Activated CD4-positive, alpha-beta T cell treated with anti-CD3 and anti-CD28 coated beads, Interleukin-2, amount 10 ng/mL, durations not matched to agents 24 days and 14 days (primary cell): Measurements from ENCODE around the gene RNF213. TPM values are rescaled to one million over a fixed set of nuclear protein-coding genes. Genes with fewer than 3 reads are reported as not detected.
"Not testable (repeated sequence)": the region's sequence is repeated elsewhere in the genome, so short reads cannot be mapped to it uniquely, and the experiment has no call there.

Experiments
- DNase-seq: peaks from one replicate; pipeline ENCODE4 v3.0.0; 2022
- H3K27ac Mint-ChIP-seq: one replicate; pipeline ENCODE4 v1.8.0; 2022; ENCODE audit warnings: mild to moderate bottlenecking, mixed read lengths
- H3K27me3 Mint-ChIP-seq: one replicate; pipeline ENCODE4 v1.8.0; 2022; ENCODE audit warnings: mixed read lengths
- H3K36me3 Mint-ChIP-seq: one replicate; pipeline ENCODE4 v1.8.0; 2022; ENCODE audit warnings: low read depth, mild to moderate bottlenecking, mixed read lengths
- H3K4me1 Mint-ChIP-seq: one replicate; pipeline ENCODE4 v1.8.0; 2021; ENCODE audit warnings: mixed read lengths
- H3K4me3 Mint-ChIP-seq: one replicate; pipeline ENCODE4 v1.8.0; 2022; ENCODE audit warnings: mild to moderate bottlenecking, moderate library complexity, mixed read lengths
- H3K9me3 Mint-ChIP-seq: one replicate; pipeline ENCODE4 v1.8.0; 2021; ENCODE audit warnings: mixed read lengths
- intact Hi-C: fragments of 100-400 bp; cut with micrococcal nuclease; formaldehyde crosslinking; loops from one replicate; pipeline ENCODE4 v1.15.1; 2023
- total RNA-seq: library from RNA; stranded (reverse); gene quantifications from 2 replicates; pipeline ENCODE4 v1.2.3, GENCODE V29; 2022

RNF213 gene
- total RNA-seq, 1 donor from 2014 or later, result 264 TPM

- Mint-ChIP-seq H3K4me1 (no peaks in the 10 kb centered on the region), H3K27ac (no peak overlapping the region), H3K9me3 (no peaks in the 10 kb centered on the region), H3K27me3 (no peaks in the 10 kb centered on the region), H3K36me3 (peaks cover 82% of the 10 kb centered on the region), H3K4me3 (no peak overlapping the region)
- no peak for DNase-seq
- intact Hi-C loops, result no loop called here
Measured at GRCh38 chr17:80387071-80387470, 126.4 kb downstream of the RNF213 start.

GRCh38 chr17:80388175-80388574, 127.5 kb downstream of the RNF213 start:
- H3K27ac Mint-ChIP-seq, result peak overlapping the region; percentile 37
- peaks cover 81% of the 10 kb centered on the region for H3K36me3 Mint-ChIP-seq
- DNase-seq, result no peak

DNA sequence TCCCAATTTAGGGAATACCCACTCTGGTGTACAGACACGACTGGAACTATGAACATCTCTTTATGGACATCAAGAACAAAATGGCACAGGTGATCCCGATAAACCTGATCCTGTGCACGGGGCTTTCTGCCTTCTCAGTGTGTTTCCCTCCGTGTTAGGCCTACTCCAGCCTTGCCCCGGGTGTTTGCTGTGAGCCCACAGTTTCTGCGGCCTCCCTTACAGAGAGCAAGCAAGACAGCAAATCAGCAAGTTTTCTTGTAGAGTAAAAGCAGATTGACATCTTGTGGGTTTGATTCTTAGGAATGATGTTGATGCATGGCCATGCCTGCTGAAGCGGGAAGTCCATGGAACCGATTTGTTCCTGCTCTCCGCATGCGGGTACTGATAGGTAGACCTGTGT, 127.9 kb downstream of the RNF213 start:
- Mint-ChIP-seq H3K36me3 (peaks cover 81% of the 10 kb centered on the region), H3K27me3 (no peaks in the 10 kb centered on the region), H3K9me3 (no peaks in the 10 kb centered on the region), H3K4me1 (no peaks in the 10 kb centered on the region), H3K27ac (no peak overlapping the region), H3K4me3 (no peak overlapping the region)
- intact Hi-C loops, result no loop called here
- DNase-seq, result no peak

More at GRCh38 chr17:80388175-80388574, 127.5 kb downstream of the RNF213 start:
- no peaks in the 10 kb centered on the region for H3K9me3 Mint-ChIP-seq
- H3K4me1 Mint-ChIP-seq, result no peaks in the 10 kb centered on the region
- H3K27me3 Mint-ChIP-seq, result no peaks in the 10 kb centered on the region
- intact Hi-C loops, result no loop called here
- no peak overlapping the region for H3K4me3 Mint-ChIP-seq

DNA sequence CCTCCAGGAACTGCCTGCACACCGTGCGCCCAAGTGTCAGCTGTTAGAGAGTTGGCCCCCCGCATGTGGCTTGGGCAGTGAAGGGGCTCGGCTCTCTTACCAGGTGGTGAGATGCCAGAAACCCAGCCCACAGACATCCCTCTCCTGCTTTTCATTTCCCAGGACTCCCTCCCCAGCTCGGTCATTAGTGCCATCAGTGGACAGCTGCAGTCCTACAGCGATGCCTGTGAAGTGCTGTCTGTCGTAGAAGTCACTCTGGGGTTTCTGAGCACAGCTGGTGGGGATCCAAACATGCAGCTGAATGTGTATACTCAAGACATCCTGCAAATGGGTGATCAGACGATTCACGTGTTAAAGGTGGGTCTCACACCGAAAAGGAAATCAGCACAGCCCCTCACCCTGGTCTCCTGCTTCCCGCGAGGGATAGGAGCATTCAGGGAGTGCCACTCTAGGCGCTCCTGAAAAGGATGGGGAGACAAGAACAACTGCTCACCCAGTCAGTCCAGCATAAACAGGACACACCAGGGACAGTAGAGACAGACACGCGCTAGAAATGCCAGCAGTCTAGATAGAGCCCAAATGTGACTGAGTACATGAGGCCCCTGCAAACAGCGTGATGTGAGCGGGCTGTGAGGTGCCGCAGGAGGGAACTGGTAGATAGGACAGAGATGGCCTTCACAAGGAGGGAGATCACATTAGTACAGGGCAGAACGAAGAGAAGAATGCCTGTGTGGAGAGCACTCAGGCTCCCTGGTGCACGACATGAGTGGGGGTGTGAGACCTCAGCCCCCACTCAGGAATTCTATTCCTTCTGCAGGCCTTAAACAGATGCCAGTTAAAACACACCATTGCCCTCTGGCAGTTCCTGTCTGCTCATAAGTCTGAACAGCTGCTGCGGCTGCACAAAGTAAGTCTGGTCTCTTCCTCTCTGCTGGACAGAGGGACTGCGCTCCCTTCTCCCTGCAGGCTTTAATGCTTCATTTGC, 128.7 kb downstream of the RNF213 start:
- Mint-ChIP-seq H3K36me3 (peaks cover 81% of the 10 kb centered on the region), H3K27ac (peak overlapping the region; percentile 60)
- intact Hi-C loops, result no loop called here

GRCh38 chr17:80393241-80393890, 132.7 kb downstream of the RNF213 start:
- Mint-ChIP-seq H3K9me3 (no peaks in the 10 kb centered on the region), H3K27me3 (no peaks in the 10 kb centered on the region), H3K4me3 (no peak overlapping the region), H3K36me3 (peaks cover 62% of the 10 kb centered on the region), H3K4me1 (peaks cover 2% of the 10 kb centered on the region), H3K27ac (no peak overlapping the region)
- no peak for DNase-seq
- intact Hi-C loops, result no loop called here

More for the DNA sequence above, 128.7 kb downstream of the RNF213 start:
- Mint-ChIP-seq H3K4me3 (no peak overlapping the region), H3K4me1 (no peaks in the 10 kb centered on the region), H3K9me3 (no peaks in the 10 kb centered on the region), H3K27me3 (no peaks in the 10 kb centered on the region)
- no peak for DNase-seq

DNA sequence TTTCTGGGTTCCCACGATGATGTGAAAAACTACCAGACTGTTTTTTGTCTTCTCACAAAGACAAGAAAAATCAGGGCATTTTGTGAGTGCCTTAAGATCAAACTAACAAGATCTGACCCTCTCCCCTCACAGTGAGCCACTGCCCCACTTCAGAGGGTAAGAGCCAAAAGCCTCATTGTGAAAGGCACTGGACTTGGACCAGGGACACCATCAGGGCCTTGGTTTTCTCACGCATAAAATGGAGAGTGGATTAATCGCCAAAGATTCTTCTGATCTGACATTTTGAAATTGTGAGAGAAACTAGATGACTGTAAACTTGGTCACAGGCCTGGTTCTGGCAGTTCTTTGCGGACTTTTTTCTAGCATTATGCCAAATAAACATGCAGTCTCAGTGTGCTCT, 133.3 kb downstream of the RNF213 start:
- Mint-ChIP-seq H3K4me1 (peaks cover 2% of the 10 kb centered on the region), H3K27me3 (no peaks in the 10 kb centered on the region), H3K36me3 (peaks cover 57% of the 10 kb centered on the region), H3K4me3 (no peak overlapping the region), H3K9me3 (no peaks in the 10 kb centered on the region), H3K27ac (no peak overlapping the region)
- intact Hi-C loops, result no loop called here
- DNase-seq, result no peak

DNA sequence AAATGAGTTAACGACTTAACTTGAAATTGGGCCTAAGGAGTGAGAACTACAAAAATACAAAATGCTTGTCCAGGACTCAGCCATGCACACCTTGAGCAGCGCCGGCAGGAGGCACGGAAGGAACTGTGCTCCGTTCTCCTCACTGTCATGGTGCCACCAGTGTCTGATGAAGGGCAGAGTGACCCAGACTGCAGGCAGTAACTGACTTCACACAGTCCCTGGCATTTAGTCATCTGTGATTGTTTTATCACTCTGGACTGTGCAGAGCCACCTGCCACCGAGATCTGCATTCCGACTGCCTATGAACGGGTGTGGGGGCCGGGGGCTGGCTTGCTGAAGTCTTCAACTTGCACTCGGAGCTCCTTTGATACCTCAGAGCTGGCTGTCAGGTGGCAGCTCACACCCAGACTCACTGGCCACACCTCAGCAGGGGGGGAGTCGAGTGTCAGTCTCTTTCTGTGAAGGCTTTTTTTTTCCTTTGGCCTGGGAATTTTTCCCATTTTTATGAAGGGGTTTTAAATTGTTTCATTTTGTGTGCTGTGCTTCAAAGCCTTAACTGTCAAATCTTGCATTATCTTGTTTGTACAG, 134.1 kb downstream of the RNF213 start:
- peak overlapping the region; percentile 25 for H3K27ac Mint-ChIP-seq
- H3K4me3 Mint-ChIP-seq, result no peak overlapping the region
- no peak for DNase-seq
- H3K4me1 Mint-ChIP-seq, result peaks cover 2% of the 10 kb centered on the region
- intact Hi-C loops, result no loop called here
- H3K27me3 Mint-ChIP-seq, result no peaks in the 10 kb centered on the region
- H3K36me3 Mint-ChIP-seq, result peaks cover 49% of the 10 kb centered on the region
- H3K9me3 Mint-ChIP-seq, result no peaks in the 10 kb centered on the region

DNA sequence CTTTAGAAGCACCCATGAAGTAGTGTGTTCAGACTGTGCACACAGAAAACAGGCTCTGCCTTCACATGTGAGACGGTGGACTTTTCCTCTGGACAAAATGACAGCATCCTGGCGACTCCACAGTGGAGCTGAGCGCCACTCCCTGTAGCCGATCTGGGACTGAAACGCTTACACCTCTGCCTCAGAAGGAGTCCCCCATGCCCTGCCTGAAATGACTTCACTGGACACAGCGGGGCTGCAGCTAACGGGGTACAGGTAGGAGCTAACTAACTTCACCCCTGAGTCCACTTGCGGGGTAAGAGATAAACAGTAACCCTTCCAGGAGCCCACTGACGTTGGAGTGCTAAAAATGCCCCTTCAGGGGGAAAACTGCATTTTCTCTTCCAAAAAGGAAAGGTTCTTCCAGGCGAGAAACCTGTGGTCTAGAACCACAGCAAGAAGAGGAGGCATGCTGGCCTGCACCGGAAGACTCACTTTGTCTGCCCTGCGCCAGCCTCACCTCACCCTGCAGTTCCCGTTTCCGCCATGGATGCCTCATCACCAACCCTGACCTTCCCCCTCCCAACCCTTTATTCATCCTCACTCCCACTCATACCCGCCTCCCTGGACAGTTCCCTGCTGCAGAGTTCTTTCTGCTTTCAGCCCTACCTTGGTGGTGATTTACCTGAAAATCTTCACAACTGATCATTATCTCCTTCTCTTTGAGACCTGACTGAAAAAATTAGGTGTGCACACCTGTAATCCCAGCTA, 134.9 kb downstream of the RNF213 start:
- Mint-ChIP-seq H3K4me1 (peaks cover 2% of the 10 kb centered on the region), H3K27me3 (no peaks in the 10 kb centered on the region), H3K36me3 (peaks cover 43% of the 10 kb centered on the region), H3K9me3 (no peaks in the 10 kb centered on the region), H3K4me3 (no peak overlapping the region), H3K27ac (no peak overlapping the region)
- intact Hi-C loops, result no loop called here
- DNase-seq, result no peak

DNA sequence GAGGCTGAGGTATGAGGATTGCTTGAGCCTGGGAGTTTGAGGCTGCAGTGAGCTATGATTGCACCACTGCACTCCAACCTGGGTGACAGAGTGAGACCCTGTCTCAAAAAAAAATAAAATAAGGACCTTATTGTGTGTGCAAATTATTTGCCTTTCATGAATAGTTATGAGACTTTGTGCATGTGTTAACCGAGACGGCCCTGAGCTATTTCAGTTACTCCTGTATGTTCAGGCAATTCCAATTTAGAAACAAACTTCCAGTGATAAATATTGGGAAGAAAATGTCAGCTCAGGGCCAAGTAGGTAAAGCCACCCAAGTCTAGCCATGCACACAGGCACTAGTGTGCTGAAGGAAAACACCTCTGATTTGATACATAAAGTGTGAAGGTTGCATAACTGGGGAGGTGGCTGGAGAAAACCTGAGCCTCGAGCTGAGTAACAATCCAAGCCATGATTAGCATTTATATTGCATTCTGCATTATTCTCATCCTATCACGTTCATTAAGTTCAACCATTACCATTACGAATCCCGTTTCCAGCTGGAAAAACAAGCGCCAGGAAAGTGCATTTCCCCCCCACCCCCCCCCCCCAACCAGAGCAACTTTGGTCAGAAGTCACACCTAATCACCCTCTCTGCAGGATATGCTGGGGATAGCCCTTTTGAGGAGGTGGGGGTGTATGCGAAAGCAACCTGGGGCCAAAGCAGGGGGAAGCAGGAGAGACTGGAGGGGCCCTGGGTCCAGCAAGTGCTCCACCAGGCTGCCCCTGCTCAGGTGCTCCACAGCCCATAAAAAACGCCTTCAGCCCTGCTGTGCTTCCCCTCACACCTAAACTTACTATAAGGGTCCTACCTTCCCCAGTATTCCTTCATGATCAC, 135.7 kb downstream of the RNF213 start:
- Mint-ChIP-seq H3K4me1 (peaks cover 2% of the 10 kb centered on the region), H3K36me3 (peaks cover 39% of the 10 kb centered on the region), H3K27ac (no peak overlapping the region), H3K9me3 (no peaks in the 10 kb centered on the region), H3K27me3 (no peaks in the 10 kb centered on the region), H3K4me3 (no peak overlapping the region)
- DNase-seq, result no peak
- intact Hi-C loops, result no loop called here

- no peaks in the 10 kb centered on the region for H3K27me3 Mint-ChIP-seq
- no peak overlapping the region for H3K27ac Mint-ChIP-seq
- peaks cover 2% of the 10 kb centered on the region for H3K4me1 Mint-ChIP-seq
- no peak for DNase-seq
- no peak overlapping the region for H3K4me3 Mint-ChIP-seq
- no peaks in the 10 kb centered on the region for H3K9me3 Mint-ChIP-seq
- peaks cover 35% of the 10 kb centered on the region for H3K36me3 Mint-ChIP-seq
- intact Hi-C loops, result no loop called here
Measured at GRCh38 chr17:80397034-80397387, 136.4 kb downstream of the RNF213 start.

- Mint-ChIP-seq H3K4me1 (peaks cover 2% of the 10 kb centered on the region), H3K27me3 (no peaks in the 10 kb centered on the region), H3K27ac (no peak overlapping the region), H3K36me3 (peaks cover 31% of the 10 kb centered on the region), H3K4me3 (no peak overlapping the region), H3K9me3 (no peaks in the 10 kb centered on the region)
- intact Hi-C loops, result no loop called here
- DNase-seq, result no peak
Measured at GRCh38 chr17:80397686-80398085, 137.0 kb downstream of the RNF213 start.

DNA sequence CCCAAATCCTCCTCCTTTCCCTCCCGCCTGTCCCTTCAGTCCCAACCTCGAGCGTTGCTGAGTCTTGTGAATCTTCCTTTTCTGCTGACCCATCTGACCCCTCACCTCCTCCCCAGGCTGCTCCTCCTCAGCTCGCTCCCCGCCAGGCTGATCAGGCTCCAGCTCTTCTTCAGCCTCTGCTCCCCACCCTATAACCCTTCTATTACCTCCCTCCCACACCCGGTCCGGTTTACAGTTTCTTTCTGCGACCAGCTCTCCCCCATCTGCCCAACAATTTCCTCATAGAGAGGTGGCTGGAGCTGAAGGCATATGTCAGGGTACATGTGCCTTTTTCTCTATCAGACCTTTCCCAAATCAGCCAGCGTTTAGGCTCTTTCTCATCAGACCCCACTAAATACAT, 140.4 kb downstream of the RNF213 start:
- H3K9me3 Mint-ChIP-seq, DNase-seq, H3K27ac Mint-ChIP-seq, H3K27me3 Mint-ChIP-seq, H3K4me3 Mint-ChIP-seq, H3K4me1 Mint-ChIP-seq, intact Hi-C loops, H3K36me3 Mint-ChIP-seq: not testable (repeated sequence)

DNA sequence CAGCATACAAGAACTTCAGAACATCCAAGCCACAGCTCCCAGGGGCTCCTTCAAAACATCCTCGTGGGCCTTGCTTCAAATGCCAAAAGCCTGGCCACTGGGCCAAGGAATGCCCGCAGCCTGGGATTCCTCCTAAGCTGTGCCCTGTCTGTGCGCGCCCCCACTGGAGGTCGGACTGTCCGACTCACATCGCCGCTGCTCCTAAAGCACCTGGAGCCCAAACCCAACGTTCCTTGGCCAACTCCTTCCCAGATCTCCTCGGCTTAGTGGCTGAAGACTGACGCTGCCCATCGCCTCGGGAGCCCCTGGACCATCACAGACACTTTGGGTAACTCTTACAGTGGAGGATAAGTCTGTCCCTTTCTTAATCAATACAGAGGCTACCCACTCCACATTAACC, 141.4 kb downstream of the RNF213 start:
- H3K9me3 Mint-ChIP-seq, H3K27ac Mint-ChIP-seq, H3K27me3 Mint-ChIP-seq, H3K4me3 Mint-ChIP-seq, intact Hi-C loops, H3K4me1 Mint-ChIP-seq, DNase-seq, H3K36me3 Mint-ChIP-seq: not testable (repeated sequence)
